Hepatic stellate cell (primary cell): ENCODE measurements around the gene CR1L.
"Not testable (repeated sequence)": the region's sequence is repeated elsewhere in the genome, so short reads cannot be mapped to it uniquely, and the experiment has no call there.

Experiments
- DNase-seq: peaks from one replicate; pipeline ENCODE4 v3.0.0; 2011; ENCODE audit warnings: low spot score

Gene CR1L

DNA sequence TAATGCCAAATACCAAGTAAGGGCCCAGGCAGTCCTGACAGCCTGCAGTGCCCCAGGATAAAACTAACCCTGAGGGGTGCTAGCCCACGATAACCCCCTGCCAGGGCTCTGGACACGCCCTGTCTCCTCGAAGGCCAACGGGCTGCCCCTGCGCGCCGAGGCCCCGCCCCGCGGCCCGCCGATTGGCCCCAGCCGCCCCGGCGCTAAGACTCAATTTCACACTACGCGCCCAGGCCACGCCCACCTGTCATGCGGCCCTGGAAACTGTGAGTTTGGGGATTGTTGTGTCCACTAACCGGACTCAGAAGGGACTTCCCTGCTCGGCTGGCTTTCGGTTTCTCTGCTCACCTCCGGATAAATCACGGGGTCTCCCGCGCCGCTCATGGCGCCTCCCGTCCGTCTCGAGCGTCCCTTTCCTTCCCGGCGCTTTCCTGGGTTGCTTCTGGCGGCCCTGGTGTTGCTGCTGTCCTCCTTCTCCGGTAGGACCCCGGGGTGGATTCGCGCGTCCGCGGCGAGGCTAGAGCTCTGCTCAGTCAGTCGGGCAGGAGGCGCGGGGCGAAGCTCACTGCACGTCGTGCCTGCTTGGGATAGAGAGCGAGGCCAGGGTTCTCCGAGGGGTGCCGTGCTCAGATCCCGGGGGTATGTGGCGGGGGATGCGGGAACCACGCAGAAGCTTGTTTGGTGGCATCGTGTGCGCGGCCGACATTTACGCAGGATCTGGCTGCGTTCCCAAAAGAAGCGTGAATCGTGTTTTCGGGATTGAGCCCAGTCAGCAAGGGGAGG lies at the start of gene CR1L:
Gene CR1L (plus strand): TSS at position 282 of the 783 bp plus-strand sequence. CDS start 101 bp downstream, at position 383.
- peak; percentile 71 for DNase-seq

DNA sequence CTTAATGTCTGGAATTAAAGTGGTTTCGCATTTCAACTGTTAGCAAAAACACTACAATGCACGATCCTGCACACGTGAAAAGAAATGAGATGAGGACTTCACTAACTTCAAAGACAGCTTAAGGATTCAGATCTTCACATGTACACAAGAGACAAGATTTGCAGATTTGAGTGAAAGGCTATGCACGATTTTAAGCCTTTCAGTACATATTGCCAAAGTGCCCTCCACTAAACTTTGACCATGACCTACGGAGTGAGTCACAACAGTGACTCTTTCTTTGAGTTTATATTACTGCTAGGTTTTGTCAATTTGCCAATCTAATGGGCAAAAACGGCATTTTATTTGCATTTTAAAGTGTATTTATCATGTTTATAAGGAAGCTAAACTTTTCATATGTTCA lies 41.2 kb upstream of the CR1L start:
- DNase-seq: peak; percentile 4

DNA sequence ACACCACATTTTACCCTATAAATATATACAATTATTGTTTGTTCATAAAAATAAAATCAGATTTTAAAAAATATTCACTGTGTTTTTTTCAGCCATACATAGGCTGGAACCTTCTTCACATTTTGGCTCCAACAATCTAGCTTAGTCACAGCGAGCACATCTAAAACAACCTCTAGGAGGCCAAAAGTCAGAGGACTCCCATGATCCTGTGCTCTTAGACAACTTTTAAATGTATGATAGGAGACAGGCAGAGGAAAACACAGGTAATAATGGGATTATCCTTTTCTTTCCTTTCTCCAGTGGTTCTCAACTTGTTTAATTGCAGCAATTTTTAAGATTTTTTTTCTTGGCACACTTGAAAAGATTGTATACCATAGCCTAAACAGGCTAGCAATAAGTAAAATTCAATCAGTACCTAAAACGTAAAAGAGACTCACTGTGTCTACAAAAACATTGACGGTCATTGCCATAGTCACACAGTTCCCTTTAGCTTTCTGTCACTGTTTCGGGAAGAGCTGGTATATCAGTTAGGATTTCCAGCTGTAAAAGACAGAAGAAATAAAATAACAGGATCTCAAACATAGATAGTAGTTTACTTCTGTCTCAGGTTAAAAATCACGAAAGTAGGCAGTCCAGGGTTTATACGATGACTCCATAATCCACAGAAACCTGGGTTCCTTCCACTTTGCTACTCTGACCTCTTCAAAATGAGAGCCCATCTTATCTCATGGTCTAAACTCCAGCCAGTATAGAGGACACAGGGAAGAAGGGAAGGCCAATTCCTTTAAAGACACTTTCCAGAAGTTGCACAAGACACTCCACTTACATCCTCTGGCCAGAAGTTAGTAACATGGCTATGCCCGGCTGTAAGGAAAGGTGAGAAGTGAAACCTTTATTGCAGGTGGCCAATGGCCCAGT lies 39.2 kb upstream of the CR1L start:
- no peak for DNase-seq

DNA sequence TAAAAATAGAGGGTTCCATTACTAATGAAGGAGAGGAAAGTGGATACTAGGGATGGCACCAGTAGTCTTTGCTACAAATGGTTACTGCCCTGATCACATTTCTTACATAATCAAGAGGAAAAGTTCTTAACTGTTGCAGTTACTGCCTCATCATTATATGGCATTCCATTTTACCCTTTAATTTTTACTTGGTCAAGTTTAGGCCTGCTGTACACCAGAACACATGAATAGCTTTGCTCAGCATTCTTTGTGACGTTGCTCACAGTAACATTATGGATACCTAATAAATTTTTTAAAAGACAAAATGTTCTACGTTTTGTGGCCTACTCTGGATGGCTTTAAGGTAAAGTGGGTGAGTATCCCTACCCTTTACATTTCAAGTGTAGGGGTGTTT lies 38.6 kb upstream of the CR1L start:
- DNase-seq: no peak

DNA sequence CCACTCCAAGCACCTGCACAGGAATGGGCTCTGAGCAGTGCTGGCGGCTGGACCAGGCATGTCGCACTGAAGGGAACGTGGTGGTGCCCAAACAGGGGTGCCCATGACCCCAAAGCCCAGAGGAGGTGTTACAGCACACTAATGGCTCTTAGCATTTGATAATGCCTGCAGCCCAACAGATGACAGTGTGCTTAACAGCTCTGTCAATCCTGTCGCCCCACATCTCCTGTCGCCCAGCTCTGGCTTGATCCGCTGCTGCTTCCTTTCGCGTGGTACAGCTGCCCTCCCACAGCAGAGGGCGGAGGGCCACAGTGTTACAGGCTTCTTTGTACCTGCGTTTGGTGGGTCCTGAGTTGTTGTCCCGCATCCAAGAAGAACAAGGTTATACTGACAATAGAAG lies 32.2 kb upstream of the CR1L start:
- no peak for DNase-seq

- DNase-seq: peak; percentile 20
Observed at GRCh38 chr1:207619871-207620542, 24.9 kb upstream of the CR1L start.

DNA sequence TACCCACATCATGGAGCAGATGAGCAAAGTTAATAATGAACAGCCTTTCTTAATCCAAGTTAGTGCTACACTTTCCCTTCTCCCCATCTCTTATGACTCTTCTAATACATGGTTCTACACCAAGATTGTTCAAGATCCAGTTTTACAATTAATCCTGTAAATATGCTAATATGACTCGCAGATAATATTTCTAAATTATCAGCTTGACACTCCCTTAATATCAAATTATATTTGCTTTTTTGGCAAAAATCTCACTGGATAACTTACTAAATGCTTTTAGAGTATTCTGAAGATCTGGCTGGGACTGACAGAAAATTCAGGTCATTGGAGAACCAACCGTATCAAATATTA lies 24.4 kb upstream of the CR1L start:
- no peak for DNase-seq

DNA sequence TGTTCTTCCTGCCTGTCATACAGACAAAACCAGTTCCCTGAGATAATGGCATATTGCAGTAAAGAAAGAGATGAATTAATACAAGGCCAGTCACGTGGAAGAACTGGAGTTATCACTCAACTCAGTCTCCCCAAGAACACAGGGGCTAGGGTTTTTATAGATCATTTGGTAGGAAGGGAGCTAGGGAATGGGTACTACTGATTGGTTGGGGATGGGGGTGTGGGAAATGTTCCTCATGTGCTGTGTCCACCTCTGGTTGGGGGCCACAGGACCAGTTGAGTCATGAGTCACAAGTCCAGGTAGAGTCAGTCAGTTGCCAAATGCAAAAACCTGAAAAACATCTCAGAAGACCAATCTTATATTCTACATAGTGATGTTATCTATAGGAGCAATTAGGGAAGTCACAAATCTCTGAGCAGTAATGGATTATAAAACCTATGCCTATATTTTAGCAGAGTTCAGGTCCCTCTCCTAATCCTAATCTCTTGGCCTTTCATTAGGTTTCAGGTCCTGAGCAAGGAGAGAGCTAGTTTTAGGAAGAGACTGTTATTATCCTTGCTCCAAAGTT lies 19.3 kb upstream of the CR1L start:
- not testable (repeated sequence) for DNase-seq

DNA sequence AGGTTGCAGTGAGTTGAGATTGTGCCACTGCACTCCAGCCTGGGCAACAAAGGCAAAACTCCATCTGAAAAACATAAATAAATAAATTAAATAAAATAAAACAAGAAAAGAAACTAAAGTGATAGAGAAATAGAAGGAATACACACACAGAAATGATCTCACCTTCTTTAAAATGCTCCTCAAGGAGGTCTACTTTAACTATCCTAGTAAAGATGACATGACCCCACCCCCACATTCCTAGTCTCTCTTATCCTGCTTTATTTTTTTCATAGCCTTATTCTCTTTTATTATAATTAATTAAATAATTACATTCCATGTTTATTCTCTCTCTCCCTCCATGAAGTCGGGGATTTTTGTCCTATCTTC lies 18.0 kb upstream of the CR1L start:
- no peak for DNase-seq

DNA sequence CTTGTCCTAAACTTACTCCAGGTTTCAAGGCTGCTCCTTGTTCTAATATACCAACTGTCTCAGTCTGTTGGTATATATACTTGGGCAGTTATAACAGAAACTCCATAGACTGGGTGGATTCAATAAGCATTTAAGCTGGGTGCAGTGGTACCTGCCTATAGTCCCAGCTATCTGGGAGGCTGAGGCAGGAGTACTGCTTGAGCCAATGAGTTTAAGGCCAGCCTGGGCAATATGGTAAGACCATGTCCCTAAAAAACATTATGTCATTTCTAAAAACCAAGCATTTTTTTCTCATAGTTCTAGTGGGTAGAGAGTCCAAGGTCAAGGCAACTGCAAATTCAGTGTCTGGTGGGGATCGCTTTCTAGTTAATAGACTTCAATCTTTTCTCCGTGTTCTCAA lies 17.4 kb upstream of the CR1L start:
- no peak for DNase-seq

DNA sequence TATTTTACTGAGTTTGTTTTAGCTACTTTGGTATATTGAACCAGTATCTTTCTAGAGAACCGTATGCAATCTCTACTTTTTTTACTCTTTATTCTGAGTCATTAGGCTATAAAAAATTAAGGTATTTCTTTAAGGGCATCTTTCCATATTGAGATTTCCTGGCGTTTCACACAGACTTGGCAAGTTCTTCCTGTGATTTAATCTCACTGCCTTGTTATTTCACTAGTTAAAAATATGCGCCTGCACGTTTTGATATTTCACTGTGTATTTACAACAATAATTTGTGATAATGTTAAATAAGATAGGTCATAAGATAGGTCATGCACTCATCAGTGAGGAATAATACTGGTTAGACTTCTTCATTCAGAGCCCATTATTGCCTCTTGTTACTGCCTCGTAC lies 16.2 kb upstream of the CR1L start:
- DNase-seq: no peak

- DNase-seq: no peak
Observed at GRCh38 chr1:207631137-207631536, 13.8 kb upstream of the CR1L start.

DNA sequence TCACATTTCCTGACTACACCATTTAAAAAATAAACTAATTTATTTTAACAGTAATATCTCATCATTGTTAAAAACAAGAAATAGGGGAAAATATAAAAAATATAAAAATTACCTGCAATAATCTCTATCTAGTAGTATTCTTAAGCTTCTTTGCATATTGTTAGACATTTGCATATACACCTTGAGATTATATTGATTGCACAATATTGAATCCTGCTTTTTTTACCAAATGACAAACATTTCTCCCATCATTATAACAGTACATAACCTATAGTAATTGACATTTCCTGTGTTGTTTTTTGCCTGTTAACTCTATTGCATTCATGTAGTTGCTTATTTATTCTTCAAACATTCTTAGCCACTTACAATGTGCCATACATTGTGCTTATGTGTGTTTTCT lies 11.7 kb upstream of the CR1L start:
- DNase-seq: no peak

DNA sequence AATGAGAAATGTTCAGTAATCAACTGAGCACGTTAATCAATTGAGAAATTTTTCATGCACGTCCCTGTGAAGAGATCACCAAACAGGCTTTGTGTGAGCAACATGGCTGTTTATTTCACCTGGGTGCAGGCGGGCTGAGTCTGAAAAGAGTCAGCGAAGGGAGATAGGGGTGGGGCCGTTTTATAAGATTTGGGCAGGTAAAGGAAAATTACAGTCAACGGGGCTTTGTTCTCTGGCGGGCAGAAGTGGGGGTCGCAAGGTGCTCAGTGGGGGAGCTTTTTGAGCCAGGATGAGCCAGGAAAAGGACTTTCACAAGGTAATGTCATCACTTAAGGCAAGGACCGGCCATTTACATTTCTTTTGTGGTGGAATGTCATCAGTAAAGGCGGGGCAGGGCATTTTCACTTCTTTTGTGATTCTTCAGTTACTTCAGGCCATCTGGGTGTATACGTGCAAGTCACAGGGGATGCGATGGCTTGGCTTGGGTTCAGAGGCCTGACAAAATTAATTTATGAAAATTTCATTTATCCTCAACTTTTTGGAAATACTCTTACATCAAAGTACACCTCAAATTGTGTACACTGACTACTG lies 11.1 kb upstream of the CR1L start:
- DNase-seq: not testable (repeated sequence)

DNA sequence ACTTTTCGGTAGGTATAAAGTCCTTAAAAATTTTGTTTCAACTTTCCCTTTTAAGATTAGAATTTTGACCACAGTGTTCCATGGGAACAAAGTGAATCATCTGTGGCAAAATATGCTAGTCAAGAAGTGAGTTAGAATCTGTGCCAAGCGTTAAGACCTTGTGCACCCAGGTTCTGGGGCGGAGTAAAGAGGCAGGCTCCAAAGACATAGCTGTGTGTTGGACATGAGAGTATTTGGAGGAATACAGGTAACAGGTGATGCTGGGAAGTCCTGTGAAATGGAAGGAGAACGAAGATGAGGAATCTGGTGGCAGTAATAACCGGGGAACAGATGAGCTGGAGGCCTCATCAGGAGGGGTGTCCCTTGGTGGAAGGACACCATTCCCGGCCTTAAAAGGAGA lies 10.6 kb upstream of the CR1L start:
- DNase-seq: not testable (repeated sequence)

- DNase-seq: not testable (repeated sequence)
Observed at GRCh38 chr1:207635569-207636186, 9.3 kb upstream of the CR1L start.

DNA sequence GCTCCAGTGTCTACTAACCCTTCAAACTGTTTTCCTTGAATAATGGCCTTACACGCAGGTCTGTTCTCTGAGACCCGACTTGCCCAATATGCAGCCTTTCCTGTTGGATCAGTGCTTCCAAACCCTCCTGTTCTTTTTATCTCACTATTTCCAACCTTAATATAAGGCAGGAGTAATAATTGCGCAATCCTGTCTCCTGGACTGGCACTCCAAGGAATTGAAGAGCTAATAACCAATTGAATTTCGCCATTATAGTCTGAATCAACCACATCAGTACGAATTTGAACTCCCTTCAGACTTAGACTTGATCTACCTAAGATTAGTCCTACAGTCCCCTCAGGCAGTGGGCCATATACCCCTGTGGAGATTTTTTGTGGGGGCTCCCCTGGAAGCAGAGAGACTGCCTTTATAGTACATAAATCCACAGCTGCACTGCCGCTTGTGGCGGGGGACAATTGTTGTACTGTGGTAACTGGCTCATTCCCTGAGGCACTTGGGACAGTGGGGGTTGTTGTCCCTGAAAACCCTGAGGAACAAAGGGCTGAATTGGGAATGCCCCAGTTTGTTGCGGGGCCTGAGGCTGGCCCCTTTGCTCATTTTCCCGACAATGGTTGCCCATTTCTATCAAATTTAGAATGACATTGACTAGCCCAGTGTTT lies 6.3 kb upstream of the CR1L start:
- DNase-seq: not testable (repeated sequence)

DNA sequence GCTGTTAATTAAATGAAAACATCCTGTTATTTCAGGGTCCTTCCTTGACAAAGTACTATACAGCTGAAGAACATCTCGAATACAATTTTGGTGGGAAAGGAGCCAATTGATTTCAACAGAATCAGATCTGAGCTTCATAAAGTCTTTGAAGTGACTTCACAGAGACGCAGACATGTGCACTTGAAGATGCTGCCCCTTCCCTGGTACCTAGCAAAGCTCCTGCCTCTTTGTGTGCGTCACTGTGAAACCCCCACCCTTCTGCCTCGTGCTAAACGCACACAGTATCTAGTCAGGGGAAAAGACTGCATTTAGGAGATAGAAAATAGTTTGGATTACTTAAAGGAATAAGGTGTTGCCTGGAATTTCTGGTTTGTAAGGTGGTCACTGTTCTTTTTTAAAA lies 5.6 kb upstream of the CR1L start:
- DNase-seq: not testable (repeated sequence)

DNA sequence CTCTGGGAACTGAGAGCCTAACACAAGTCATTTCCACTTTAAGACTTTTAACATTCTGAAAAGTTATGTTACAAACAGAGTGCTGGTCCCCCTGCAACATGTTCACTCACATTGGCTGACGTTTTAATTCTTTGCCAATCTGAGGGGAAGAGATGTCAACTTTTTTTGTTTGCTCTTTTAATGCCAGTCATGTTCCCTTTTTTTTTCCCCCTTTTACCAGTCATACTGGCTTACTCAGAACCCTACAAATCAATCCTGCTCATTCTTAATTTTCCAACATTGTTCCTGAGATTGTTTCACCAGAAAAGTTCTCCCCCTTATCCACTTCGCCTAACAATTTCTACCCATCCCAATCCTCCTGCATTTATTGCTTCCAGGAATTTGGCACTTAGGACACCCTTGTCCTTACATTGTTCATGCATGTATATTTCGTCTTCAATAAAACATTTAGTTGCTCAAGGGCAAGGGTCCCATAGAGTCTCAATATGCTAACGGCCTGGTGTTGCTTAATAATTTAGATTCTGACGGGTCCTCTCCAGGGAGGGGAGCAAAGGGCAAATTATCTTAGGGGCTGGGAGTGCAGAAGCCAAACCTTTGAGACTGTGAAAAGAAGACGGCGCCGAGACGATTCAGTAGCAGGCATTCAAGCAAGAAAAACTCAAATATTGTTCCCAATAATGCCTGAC lies 624 bp upstream of the CR1L start:
- no peak for DNase-seq

GRCh38 chr1:207645635-207646081 lies 725 bp downstream of the CR1L start:
- DNase-seq: no peak
